Activated B cell treated with CpG ODN at 0.5 μM for 24 hours (primary cell): ENCODE data around the gene POLR1G. TPM values are rescaled to one million over a fixed set of nuclear protein-coding genes. Genes with fewer than 3 reads are reported as not detected.

Experiments used
- ATAC-seq: fragments of 200-7000 bp; cut with Tn5 transposase; one replicate; pipeline ENCODE4 v1.10.0; 2021; ENCODE audit warnings: low read depth, mild to moderate bottlenecking, moderate library complexity
- CTCF ChIA-PET: fragments of 350-600 bp; sonication (Branson Sonifier 250); formaldehyde crosslinking; loops from one replicate; lab custom pipeline; 2021; ENCODE audit warnings: antibody characterized with exemption; lab: Charles Lee
- POLR2A ChIA-PET: fragments of 350-600 bp; sonication (Branson Sonifier 250); formaldehyde crosslinking; loops from one replicate; lab custom pipeline; 2021; ENCODE audit warnings: antibody characterized with exemption; lab: Charles Lee
- DNase-seq: peaks from one replicate; pipeline ENCODE4 v3.0.0; 2022
- H3K27ac Mint-ChIP-seq: one replicate; pipeline ENCODE4 v1.8.0; 2020; ENCODE audit warnings: mixed read lengths
- H3K27me3 Mint-ChIP-seq: one replicate; pipeline ENCODE4 v1.8.0; 2021; ENCODE audit warnings: mixed read lengths
- H3K36me3 Mint-ChIP-seq: one replicate; pipeline ENCODE4 v1.8.0; 2021; ENCODE audit warnings: low read depth, mixed read lengths
- H3K4me1 Mint-ChIP-seq: one replicate; pipeline ENCODE4 v1.8.0; 2021; ENCODE audit warnings: mixed read lengths
- H3K4me3 Mint-ChIP-seq: one replicate; pipeline ENCODE4 v1.8.0; 2020; ENCODE audit warnings: mild to moderate bottlenecking, mixed read lengths
- H3K9me3 Mint-ChIP-seq: one replicate; pipeline ENCODE4 v1.8.0; 2020; ENCODE audit warnings: mixed read lengths
- CTCF ChIP-seq: fragments of 200-600 bp; IDR thresholded peaks from one replicate; pipeline ENCODE4 v1.8.0; 2022; ENCODE audit warnings: antibody characterized with exemption, mild to moderate bottlenecking
- intact Hi-C: fragments of 100-400 bp; cut with micrococcal nuclease; formaldehyde crosslinking; loops from one replicate; pipeline ENCODE4 v1.15.1; 2024
- total RNA-seq: library from RNA; stranded (reverse); gene quantifications from 2 replicates; pipeline ENCODE4 v1.2.3, GENCODE V29; 2022

POLR1G gene
- total RNA-seq, 1 donor from 2014 or later: 6.7 TPM

- DNase-seq (no peak), ATAC-seq (no peak)
- intact Hi-C loops: no loop called here
- no peaks in the 10 kb centered on the region for H3K27me3 Mint-ChIP-seq
- CTCF ChIA-PET: no interaction called here
- POLR2A ChIA-PET: no interaction called here
- H3K36me3 Mint-ChIP-seq: peaks cover 42% of the 10 kb centered on the region
- no peaks in the 10 kb centered on the region for H3K9me3 Mint-ChIP-seq
- no peak overlapping the region for H3K4me3 Mint-ChIP-seq
- no peak for TF ChIP-seq CTCF
- no peak overlapping the region for H3K27ac Mint-ChIP-seq
- H3K4me1 Mint-ChIP-seq: no peaks in the 10 kb centered on the region
Measured at GRCh38 chr19:45361608-45362007, 44.8 kb upstream of the POLR1G start.

- TF ChIP-seq CTCF: no peak
- no peak overlapping the region for H3K4me3 Mint-ChIP-seq
- H3K36me3 Mint-ChIP-seq: peaks cover 37% of the 10 kb centered on the region
- H3K9me3 Mint-ChIP-seq: no peaks in the 10 kb centered on the region
- no peaks in the 10 kb centered on the region for H3K4me1 Mint-ChIP-seq
- ChIA-PET CTCF (no interaction called here), POLR2A (no interaction called here)
- intact Hi-C loops: no loop called here
- no peak overlapping the region for H3K27ac Mint-ChIP-seq
- no peaks in the 10 kb centered on the region for H3K27me3 Mint-ChIP-seq
- ATAC-seq (no peak), DNase-seq (no peak)
Measured at GRCh38 chr19:45362291-45362690, 44.2 kb upstream of the POLR1G start.

GRCh38 chr19:45363861-45364459, 42.5 kb upstream of the POLR1G start:
- Mint-ChIP-seq H3K27me3 (no peaks in the 10 kb centered on the region), H3K9me3 (no peaks in the 10 kb centered on the region), H3K4me1 (peaks cover 1% of the 10 kb centered on the region), H3K27ac (no peak overlapping the region), H3K36me3 (peaks cover 27% of the 10 kb centered on the region), H3K4me3 (no peak overlapping the region)
- no peak for DNase-seq
- CTCF ChIA-PET: no interaction called here
- POLR2A ChIA-PET: no interaction called here
- TF ChIP-seq CTCF: no peak
- intact Hi-C loops: no loop called here
- no peak for ATAC-seq

- TF ChIP-seq CTCF: no peak
- ChIA-PET POLR2A (no interaction called here), CTCF (no interaction called here)
- Mint-ChIP-seq H3K36me3 (peaks cover 22% of the 10 kb centered on the region), H3K4me3 (no peak overlapping the region), H3K27ac (no peak overlapping the region), H3K9me3 (no peaks in the 10 kb centered on the region), H3K4me1 (peaks cover 5% of the 10 kb centered on the region), H3K27me3 (no peaks in the 10 kb centered on the region)
- ATAC-seq (no peak), DNase-seq (no peak)
- intact Hi-C loops: no loop called here
Measured at GRCh38 chr19:45364696-45365095, 41.7 kb upstream of the POLR1G start.

- ChIA-PET CTCF (no interaction called here), POLR2A (no interaction called here)
- no peaks in the 10 kb centered on the region for H3K9me3 Mint-ChIP-seq
- no peak overlapping the region for H3K27ac Mint-ChIP-seq
- H3K27me3 Mint-ChIP-seq: no peaks in the 10 kb centered on the region
- no peak for ATAC-seq
- intact Hi-C loops: no loop called here
- H3K4me3 Mint-ChIP-seq: no peak overlapping the region
- peaks cover 14% of the 10 kb centered on the region for H3K4me1 Mint-ChIP-seq
- TF ChIP-seq CTCF: no peak
- no peak for DNase-seq
- H3K36me3 Mint-ChIP-seq: peaks cover 2% of the 10 kb centered on the region
Measured at GRCh38 chr19:45368127-45368526, 38.3 kb upstream of the POLR1G start.
